Measurements from ENCODE around the gene MACROD2. TPM values are rescaled to one million over a fixed set of nuclear protein-coding genes. Genes with fewer than 3 reads are reported as not detected.

The MACROD2 gene
- total RNA-seq, 2 donors from 2014 or later = 8.3 to 21.8 TPM

- DNase-seq (peak; percentile 86 to 93 (median 88)), ATAC-seq (peak; percentile 96)
- WGBS, 2 donors = 1 to 7% methylated on average over 4 of the region's 4 CpGs
- H3K27me3 ChIP-seq = no peaks in the 10 kb centered on the region
- H3K4me3 ChIP-seq = no peak overlapping the region
- TF ChIP-seq POLR2A (IDR thresholded peaks at IDR 0.05) (no peak), CTCF (IDR thresholded peaks at IDR 0.05) (no peak)
- intact Hi-C loops (cut with DNase I) = no loop called here
- no peaks in the 10 kb centered on the region for H3K36me3 ChIP-seq (replicated peaks in 1 of 2; ENCODE audit: insufficient read depth in 1 of 2, low read depth in 2 of 2)
- no peaks in the 10 kb centered on the region for H3K9me3 ChIP-seq
- H3K4me1 ChIP-seq = peaks cover 32% of the 10 kb centered on the region
- peak overlapping the region; percentile 75 to 91 (median 78) for H3K27ac ChIP-seq
These were observed 990.8 kb downstream of the MACROD2 start for GRCh38 chr20:14986026-14986655.

- TF ChIP-seq CTCF (IDR thresholded peaks at IDR 0.05) (no peak), POLR2A (IDR thresholded peaks at IDR 0.05) (no peak)
- no peak for ATAC-seq
- Histone ChIP-seq H3K36me3 (replicated peaks in 1 of 2; ENCODE audit: insufficient read depth in 1 of 2, low read depth in 2 of 2) (no peaks in the 10 kb centered on the region), H3K27me3 (no peaks in the 10 kb centered on the region), H3K9me3 (no peaks in the 10 kb centered on the region), H3K27ac (peak overlapping the region; percentile 75 to 91 (median 78)), H3K4me1 (peaks cover 32% of the 10 kb centered on the region), H3K4me3 (no peak overlapping the region)
- WGBS, 2 donors = 46 to 51% methylated on average over 7 of the region's 7 CpGs
- DNase-seq = no peak
- intact Hi-C loops (cut with DNase I) = no loop called here
These were observed 991.3 kb downstream of the MACROD2 start for GRCh38 chr20:14986656-14987055.

DNA sequence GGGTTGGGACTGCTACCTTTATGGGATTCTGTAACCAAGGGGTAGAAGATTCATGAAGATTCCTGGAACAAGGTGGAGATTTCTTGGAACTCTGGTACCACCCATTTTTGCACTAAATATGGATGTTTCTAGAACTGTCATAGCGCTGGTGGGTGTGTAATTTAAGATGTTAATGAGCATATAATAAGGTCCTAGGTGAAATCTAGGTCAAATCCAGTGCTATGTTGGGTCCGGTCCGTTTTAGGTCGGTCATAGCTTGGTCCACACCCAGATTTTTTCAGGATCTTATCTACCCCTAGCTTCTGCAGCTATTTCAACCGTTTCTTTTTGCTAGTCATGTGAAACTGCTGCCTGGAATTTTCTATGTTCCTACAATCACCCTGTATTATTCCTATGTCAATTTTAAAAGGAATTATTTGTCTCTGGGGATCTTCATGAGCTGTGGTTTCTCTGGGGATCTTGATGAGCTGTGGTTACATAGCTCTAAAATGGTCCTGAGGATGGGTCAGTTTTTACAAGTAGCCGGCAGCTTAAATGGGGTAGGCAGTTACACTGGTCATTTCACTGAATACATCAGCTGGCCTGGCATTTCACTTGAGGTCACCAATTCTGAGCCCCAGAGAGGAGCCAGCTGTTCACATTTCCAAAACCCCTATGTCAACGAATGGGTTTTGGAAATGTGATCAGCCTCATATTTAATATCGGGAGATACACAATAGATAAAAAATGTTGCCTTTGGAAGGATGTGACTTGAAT, 994.4 kb downstream of the MACROD2 start:
- no peaks in the 10 kb centered on the region for H3K36me3 ChIP-seq (replicated peaks in 1 of 2; ENCODE audit: insufficient read depth in 1 of 2, low read depth in 2 of 2)
- H3K4me3 ChIP-seq = no peak overlapping the region
- DNase-seq (no peak), ATAC-seq (no peak)
- H3K27ac ChIP-seq = no peak overlapping the region
- no peaks in the 10 kb centered on the region for H3K27me3 ChIP-seq
- 91% methylated on average over 8 of the region's 8 CpGs for WGBS, 2 donors
- TF ChIP-seq CTCF (IDR thresholded peaks at IDR 0.05) (no peak), POLR2A (IDR thresholded peaks at IDR 0.05) (no peak)
- intact Hi-C loops (cut with DNase I) = no loop called here
- H3K9me3 ChIP-seq = no peaks in the 10 kb centered on the region
- peaks cover 25% of the 10 kb centered on the region for H3K4me1 ChIP-seq

GRCh38 chr20:14991023-14991422, 995.7 kb downstream of the MACROD2 start:
- intact Hi-C loops (cut with DNase I) = no loop called here
- WGBS, 2 donors = 73 to 76% methylated on average over 1 of the region's 1 CpG
- no peak for ATAC-seq

More at GRCh38 chr20:14991023-14991422, 995.7 kb downstream of the MACROD2 start:
- Histone ChIP-seq H3K36me3 (replicated peaks in 1 of 2; ENCODE audit: insufficient read depth in 1 of 2, low read depth in 2 of 2) (no peaks in the 10 kb centered on the region), H3K27me3 (no peaks in the 10 kb centered on the region), H3K4me1 (peaks cover 14% of the 10 kb centered on the region), H3K9me3 (no peaks in the 10 kb centered on the region), H3K4me3 (no peak overlapping the region), H3K27ac (no peak overlapping the region)
- DNase-seq = no peak
- no peak for TF ChIP-seq CTCF (IDR thresholded peaks at IDR 0.05)
- TF ChIP-seq POLR2A (IDR thresholded peaks at IDR 0.05) = no peak

Data from body of pancreas (tissue), 4 donors.